ENCODE results near the gene IQSEC2. TPM values are rescaled to one million over a fixed set of nuclear protein-coding genes. Genes with fewer than 3 reads are reported as not detected.

Gene IQSEC2
- total and polyA plus RNA-seq, 11 donors, result 7.7 to 16.4 (median 12.6) TPM

DNA sequence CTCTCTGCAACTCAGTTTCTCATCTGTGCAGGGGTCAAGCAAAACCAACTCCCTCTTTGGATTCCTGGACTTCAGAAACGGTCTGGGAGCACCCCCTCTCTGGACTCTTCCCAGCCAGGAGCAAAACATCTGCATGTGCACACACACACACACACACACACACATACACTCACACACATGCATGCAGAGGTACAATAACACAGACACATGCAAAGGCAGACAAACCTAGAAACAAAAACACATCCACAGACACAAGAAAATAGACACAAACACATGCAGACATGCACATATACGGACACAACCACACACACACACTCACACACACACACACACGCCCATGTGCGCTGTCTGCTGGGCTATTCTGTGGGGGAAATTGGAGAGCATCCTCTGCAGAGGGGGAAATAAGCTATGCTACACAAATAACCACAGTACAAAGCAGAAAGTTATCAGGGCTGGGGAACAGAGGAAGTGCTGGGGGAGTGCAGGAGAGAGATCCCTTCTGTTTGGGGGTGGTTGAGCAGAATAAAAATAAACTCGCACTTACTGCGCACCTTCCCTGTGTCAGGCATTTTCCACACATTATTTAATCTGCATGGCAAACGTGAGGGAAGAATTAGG lies 19.9 kb downstream of the IQSEC2 start:
- H3K4me3 ChIP-seq, result no peak overlapping the region
- peaks cover 0 to 41% (median 0%) of the 10 kb centered on the region in 9 donors for H3K27me3 ChIP-seq
- peaks cover 0 to 42% (median 0%) of the 10 kb centered on the region in 12 donors for H3K4me1 ChIP-seq
- TF ChIP-seq POLR2A (IDR thresholded peaks at IDR 0.05), result no peak
- TF ChIP-seq, protein P1, sequence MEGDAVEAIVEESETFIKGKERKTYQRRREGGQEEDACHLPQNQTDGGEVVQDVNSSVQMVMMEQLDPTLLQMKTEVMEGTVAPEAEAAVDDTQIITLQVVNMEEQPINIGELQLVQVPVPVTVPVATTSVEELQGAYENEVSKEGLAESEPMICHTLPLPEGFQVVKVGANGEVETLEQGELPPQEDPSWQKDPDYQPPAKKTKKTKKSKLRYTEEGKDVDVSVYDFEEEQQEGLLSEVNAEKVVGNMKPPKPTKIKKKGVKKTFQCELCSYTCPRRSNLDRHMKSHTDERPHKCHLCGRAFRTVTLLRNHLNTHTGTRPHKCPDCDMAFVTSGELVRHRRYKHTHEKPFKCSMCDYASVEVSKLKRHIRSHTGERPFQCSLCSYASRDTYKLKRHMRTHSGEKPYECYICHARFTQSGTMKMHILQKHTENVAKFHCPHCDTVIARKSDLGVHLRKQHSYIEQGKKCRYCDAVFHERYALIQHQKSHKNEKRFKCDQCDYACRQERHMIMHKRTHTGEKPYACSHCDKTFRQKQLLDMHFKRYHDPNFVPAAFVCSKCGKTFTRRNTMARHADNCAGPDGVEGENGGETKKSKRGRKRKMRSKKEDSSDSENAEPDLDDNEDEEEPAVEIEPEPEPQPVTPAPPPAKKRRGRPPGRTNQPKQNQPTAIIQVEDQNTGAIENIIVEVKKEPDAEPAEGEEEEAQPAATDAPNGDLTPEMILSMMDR (IDR thresholded peaks at IDR 0.05), result no peak
- DNase-seq (no peak), ATAC-seq (no peak)
- 42 to 57% (median 52%) methylated on average over 7 of the region's 7 CpGs for WGBS, 4 donors
- no peaks in the 10 kb centered on the region for H3K9me3 ChIP-seq
- H3K27ac ChIP-seq, result no peak overlapping the region
- H3K36me3 ChIP-seq, result no peaks in the 10 kb centered on the region
- intact Hi-C loops (cut with DNase I), result no loop called here

DNA sequence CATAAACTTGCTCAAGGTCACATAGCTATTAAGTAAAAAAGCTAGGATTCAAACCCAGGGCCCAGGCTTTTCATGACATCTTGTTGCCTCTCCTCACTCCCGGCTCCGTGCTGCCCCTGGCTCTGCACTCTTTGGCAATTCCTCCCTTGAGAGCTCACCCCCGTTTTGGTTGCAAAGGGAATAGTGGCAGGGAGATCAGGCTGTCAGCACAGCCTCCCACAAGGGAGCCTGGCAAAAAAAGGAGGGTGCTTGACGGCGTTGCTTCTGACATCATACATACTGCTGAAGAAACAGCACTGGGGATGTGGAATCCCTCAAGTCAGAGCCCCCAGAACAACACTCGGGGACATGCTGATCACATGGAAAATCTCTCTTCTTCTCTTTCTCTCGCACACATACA lies 20.5 kb downstream of the IQSEC2 start:
- WGBS, 4 donors, result 67 to 72% (median 68%) methylated on average over 6 to 7 of the region's 7 CpGs
- intact Hi-C loops (cut with DNase I), result no loop called here
- no peak for TF ChIP-seq POLR2A (IDR thresholded peaks at IDR 0.05)
- TF ChIP-seq, protein P1 (IDR thresholded peaks at IDR 0.05), result no peak
- ATAC-seq, result no peak
- Histone ChIP-seq H3K4me1 (peaks cover 0 to 36% (median 0%) of the 10 kb centered on the region in 12 donors), H3K9me3 (no peaks in the 10 kb centered on the region), H3K36me3 (no peaks in the 10 kb centered on the region), H3K27me3 (peaks cover 0 to 42% (median 0%) of the 10 kb centered on the region in 9 donors), H3K27ac (no peak overlapping the region), H3K4me3 (no peak overlapping the region)
- no peak for DNase-seq

DNA sequence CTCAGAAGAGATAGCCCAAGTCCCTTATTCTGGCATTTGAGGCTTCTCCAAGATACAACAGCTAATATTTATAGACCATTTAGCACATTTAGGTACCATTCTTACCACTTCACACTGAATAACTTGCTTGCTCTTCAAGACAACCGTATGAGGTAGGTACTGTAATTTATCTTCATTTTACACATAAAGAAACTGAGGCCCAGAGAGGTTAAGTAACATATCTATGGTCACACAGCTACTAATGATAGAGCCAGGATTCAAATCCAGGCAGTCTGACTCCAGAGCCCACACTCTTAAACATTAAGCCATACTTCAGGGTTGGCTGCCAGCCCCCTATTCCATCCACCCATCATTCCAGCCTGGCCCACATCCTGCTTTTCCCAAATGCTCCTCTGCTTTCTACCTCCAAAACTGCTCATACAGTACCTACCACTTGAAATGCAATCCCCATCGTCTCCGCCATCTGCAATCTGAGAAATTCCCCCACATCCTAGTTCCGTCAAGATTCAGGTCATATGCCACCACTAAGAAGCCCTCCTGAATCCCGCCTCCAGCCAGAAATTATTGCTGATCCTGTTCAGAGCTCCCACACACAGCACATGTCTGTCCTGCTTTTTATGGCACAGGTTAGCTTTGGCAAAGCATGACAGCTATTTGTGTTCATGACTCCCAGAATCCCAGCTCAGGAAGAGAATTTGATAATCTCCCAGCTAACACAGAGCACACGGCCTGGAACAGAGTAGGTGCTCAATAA lies 23.5 kb downstream of the IQSEC2 start:
- Histone ChIP-seq H3K27me3 (peaks cover 0 to 36% (median 0%) of the 10 kb centered on the region in 9 donors), H3K9me3 (no peaks in the 10 kb centered on the region), H3K36me3 (peaks cover 0 to 6% (median 0%) of the 10 kb centered on the region in 9 donors), H3K4me1 (peaks cover 0 to 10% (median 0%) of the 10 kb centered on the region in 12 donors), H3K27ac (no peak overlapping the region), H3K4me3 (no peak overlapping the region)
- intact Hi-C loops (cut with DNase I), result no loop called here
- DNase-seq (no peak), ATAC-seq (no peak)
- TF ChIP-seq, protein P1 (IDR thresholded peaks at IDR 0.05), result no peak
- no peak for TF ChIP-seq POLR2A (IDR thresholded peaks at IDR 0.05)
- 82 to 94% (median 87%) methylated on average over 6 of the region's 6 CpGs for WGBS, 4 donors

DNA sequence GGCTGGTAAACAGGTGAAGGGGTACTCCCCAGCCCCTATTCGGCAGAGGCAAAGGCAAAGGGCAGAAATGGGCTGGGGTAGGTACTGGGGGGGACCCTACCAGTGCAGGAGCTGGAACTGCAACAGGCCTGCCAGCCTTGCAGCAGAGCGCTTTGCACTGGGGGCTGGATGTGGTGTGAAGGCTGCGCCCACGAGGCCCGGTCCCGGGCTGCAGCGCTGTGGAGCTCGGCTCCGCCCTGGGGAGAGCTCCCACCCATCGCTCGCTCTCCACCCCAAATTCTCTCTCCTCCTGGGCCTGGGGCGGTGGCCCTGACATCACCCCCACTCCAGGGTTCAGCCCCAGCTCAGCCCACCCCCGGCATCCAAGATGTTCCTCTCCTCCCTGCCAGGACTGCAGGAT lies 24.2 kb downstream of the IQSEC2 start:
- DNase-seq, result no peak
- Histone ChIP-seq H3K27ac (no peak overlapping the region), H3K36me3 (peaks cover 0 to 6% (median 0%) of the 10 kb centered on the region in 9 donors), H3K9me3 (no peaks in the 10 kb centered on the region), H3K4me3 (no peak overlapping the region), H3K4me1 (peaks cover 0 to 4% (median 0%) of the 10 kb centered on the region in 12 donors), H3K27me3 (peaks cover 0 to 34% (median 0%) of the 10 kb centered on the region in 9 donors)
- TF ChIP-seq, protein P1 (IDR thresholded peaks at IDR 0.05), result no peak
- TF ChIP-seq POLR2A (IDR thresholded peaks at IDR 0.05), result no peak
- 87 to 92% (median 90%) methylated on average over 12 to 13 of the region's 13 CpGs for WGBS, 4 donors
- intact Hi-C loops (cut with DNase I), result no loop called here
- no peak for ATAC-seq

Data from heart left ventricle (tissue), 16 donors.